Activated CD4-positive, alpha-beta T cell treated with anti-CD3 and anti-CD28 coated beads, Interleukin-2, Interleukin-6, amounts not matched to agents 100 ng/mL and 50 ng/mL, durations not matched to agents 16 hours and 8 hours (primary cell): Measurements from ENCODE around the gene POMT1.
A peak's percentile ranks its signal among the peaks of the same experiment; 100 is the strongest.
"Not testable (repeated sequence)": the region's sequence is repeated elsewhere in the genome, so short reads cannot be mapped to it uniquely, and the experiment has no call there.

ENCODE experiments used
- DNase-seq: peaks from one replicate; pipeline ENCODE4 v3.0.0-alpha.2; 2020

POMT1 gene

DNA sequence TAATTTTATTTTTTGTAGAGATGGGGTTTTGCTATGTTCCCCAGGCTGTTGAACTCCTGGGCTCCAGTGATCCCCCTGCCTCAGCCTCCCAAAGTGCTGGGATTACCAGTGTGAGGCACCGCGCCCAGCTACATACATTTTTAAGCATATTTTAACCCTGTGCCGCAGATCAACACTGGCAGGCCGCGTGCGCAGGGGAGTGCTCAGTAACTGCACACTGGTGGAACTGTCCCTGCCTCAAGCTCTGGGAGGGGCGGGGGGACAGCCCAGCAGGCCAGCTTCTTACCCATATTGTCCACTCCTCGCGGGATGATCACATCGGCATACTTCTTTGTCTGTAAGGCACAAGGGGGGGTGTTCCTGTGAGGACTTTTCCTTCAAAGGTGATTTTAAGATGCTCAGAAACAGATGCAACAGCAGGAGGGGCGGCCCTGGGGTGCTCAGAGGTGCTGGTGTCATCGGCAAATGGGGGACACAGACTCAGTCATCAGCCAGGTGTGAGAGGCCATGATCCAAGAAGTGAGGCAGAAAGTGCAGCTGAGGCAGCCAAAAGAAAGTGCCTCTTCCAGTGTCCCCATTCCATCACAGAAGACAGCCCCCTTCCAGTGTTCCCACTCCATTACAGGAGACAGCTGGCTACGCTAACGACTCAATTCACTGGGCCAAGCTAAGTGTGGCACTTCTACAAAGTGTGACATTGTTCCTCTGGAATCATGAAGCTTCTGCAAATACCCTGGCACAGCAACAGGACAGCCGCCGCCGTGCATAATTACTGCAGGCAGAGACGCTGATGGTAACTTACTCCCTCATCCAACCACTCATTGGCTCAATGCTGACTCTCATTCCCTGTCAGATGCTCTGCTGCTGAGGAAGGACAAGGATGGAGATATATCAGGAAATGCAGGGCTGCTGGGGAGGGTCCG lies 23.2 kb downstream of the POMT1 start:
- DNase-seq = no peak

DNA sequence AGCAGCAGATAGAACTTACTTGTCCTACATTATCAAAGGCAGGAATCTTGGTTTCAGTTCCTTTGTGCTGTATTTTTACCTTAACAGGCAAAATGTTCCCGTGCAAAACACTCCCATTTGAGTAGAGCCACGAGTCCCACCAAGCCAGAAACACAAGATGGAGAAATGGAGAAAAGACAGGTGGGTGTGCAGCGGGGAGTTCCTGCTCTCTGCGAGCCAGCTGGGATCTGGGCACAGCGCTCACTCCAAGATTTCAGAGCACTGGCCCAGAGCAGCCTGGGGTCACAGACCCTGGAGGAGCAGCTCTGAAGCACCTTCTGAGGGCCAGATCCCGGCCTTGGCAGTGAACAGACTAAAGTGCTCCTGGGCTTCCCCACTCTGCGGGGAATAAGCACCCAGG lies 25.5 kb downstream of the POMT1 start:
- DNase-seq = no peak

DNA sequence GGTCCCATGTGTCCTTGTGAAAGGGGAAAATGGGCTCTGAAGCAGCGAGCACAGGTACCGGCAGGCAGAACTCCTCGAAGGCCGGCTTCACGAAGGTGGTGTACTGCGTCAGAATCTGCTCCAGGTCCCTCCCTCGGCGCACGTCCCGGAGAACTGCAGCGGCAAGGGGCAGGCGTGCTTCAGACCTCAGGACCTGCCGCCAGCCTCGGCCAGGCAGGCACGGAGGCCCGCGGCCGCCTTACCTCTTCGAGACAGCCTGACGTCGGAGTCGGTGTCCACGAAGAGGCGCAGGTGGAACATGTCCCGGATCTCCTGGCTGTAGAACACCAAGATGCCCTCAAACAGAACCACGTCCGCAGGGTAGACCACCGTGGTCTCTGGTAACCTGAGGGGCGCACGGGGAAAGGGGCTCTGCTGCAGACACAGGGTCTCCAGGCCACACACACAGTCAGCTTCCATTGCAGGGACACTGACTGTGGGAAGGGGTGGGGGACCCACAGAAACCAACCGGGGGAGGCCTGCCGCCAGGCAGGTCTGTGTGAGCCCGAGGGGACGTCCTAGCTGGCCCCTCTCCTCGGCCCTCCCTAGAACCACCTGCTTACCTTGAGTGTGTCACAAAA lies 26.3 kb downstream of the POMT1 start:
- no peak for DNase-seq

DNA sequence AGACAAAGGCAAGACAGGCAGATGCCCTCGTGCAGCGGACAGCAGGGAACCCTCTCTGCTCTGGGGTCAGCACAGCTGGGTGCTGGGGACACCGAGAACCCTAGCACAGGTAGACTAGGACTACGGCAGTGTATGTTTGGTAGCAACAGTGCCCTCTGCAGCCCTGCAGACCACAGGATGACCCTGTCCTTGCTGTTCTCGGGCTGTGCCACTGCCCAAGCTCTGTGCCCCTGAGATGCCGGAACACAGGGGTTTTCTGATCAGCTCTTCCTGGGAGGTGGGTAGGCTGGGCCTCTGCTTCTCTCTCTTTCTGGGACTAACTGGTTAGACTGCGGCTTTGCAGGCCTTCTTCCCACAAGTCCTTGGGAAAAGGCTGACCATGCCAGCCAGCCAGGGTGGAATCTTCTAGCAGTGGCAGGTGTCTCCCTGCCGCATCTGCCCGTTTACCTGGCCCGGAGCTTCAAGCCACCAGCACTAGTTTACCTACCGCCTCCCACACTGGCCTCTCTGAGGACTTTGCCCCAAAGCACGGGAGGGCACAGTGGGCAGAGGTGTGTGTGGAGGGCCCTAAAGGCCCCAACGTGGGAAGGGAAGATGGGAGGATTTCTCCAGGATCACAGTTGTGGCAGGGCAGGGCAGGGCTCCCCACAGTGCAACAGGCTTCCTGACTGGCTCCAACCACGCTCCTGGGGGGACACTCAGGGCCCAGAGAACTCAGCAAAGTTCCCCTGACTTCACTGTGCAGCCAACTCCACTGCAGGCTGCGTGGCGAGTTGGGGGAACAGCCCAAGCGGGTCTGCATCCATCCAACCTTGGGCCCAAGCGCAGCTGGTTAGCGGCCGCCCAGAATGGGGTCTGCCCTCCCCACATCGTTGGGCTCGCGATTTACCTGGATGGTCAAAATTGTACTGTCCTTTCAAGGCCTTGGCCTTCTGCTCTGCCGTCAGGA lies 27.2 kb downstream of the POMT1 start:
- DNase-seq = no peak

DNA sequence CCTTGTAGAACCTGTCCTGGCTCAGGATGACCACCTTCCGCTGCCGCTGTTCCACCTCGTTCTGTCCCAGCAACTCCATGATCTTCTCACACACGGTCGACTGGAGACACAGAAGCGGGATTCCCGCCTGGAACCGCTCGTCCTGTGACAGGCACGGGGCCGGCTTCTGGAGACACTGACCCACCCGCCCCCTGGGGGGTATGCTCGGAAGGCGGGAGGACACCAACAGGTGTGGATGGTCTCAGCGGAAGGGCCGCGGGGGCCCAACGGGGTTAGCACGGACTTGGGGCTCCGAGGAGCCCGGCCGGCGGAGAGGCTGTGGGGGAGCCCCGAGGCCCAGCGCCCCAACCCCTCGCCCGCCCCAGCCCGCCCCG lies 27.8 kb downstream of the POMT1 start:
- peak; percentile 35 for DNase-seq

DNA sequence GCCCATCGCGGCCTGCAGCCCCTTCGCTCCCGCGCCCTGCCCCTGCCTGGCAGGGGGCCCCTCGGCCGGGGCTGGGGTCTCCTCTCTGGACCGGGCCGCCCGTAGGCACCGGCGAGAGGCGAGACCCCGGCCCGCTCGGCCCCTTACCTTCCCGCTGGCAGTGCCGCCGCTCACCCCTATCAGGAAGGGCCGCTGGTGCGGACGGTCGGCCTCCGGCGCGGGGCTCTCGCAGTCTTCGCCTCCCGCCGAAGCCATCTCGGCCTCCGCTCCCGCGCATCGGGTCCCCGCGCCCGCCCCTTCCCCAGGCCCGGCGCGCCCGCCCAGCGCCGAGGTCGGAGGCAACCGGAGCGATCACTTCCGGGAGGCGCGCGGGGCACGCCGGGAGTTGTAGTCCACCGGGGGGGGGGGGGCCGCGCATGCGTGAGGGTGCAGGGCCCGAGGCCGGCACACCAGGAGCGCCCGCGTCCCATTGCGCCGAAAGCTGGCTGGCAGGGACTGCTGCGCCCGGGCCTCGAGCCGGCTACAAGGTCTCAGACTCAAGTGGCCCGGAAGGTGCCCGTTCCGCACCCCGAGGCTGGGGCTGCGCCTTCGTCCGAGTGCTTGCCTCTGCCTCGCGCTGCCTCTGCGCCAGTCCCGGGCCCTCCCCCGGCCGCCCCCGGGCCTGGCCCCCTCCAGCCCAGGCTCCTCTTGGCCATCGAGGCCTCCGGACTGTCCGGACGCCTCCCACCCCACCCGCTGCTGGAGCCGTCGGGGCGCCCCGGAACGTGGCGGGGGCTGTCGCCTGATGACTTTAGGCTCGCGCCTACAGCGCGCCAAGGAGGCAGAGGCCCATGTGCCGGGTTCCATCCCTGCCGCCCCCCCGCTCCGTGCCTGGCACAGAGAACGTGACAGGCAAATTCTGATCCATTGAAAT lies 28.5 kb downstream of the POMT1 start, which contains the start of gene UCK1:
Gene UCK1, minus strand, starts transcription at position 344 of the 913 bp plus-strand sequence. Its CDS starts 89 bp downstream, at position 255.
- peak; percentile 84 for DNase-seq

DNA sequence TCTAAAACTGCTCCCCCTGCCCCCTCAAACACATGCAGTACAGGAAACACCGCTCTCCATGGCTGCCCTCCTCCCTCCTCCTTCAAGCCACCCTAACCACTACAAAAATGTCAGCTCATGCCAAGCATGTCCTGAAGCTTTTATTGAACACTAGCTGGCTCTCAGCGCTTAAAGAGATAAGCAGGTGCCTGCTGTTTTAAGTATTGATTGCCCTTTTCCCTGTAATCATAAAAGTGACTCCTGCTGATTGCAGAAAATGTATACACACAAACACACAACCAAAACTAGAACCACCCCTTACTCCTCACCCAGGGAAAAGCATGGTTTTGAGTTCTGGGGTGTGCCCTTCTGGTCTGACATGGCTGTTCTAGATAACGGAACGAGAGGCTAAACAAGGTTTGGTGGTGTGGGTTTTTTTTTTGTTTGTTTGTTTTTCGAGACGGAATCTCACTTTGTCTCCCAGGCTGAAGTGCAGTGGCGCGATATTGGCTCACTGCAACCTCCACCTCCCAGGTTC lies 32.1 kb downstream of the POMT1 start:
- no peak for DNase-seq

DNA sequence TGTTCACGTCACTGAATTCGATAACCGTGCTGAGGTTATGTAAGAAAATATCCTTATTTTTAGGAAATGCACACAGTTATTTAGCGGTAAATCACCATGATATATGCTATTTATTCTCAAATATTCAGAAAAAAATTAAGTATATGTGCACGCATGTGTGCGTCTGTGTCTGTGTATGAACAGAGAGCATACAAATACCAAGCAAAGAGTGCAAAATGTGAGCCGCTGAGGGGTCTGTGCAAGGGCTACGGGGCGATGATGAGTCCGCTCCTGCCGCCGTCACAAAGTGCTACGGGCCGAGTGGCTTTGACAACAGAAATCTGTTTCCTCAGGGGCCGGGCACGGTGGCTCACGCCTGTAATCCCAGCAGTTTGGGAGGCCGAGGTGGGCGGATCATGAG lies 35.2 kb downstream of the POMT1 start:
- no peak for DNase-seq

DNA sequence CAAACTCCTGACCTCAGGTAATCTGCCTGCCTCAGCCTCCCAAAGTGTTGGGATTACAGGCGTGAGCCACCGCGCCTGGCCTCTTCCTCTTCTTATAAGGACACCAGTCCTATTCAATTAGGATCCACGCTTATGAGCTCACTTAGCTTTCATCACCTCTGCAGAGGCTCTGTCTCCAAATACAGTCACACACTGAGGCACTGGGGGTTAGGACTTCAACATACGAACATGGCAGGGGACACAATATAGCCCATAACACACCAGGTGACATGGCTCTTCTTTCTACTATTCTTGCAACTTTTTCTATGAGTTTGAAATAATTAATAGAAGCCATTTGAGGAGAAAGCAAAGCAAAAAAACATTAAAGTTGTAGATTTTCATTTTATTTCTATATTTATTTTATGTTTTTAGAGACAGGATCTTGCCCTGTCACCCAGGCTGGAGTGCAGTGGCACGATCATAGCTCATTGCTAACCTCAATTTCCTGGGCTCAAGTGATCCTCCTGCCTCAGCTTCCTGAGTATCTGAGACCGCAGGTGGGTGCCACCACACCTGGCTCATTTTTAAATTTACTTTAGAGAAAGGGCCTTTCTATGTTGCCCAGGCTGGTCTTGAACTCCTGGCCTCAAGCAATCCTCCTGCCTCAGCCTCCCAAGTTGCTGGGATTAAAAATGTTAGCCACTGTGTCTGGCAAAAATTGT lies 36.7 kb downstream of the POMT1 start:
- DNase-seq = no peak

DNA sequence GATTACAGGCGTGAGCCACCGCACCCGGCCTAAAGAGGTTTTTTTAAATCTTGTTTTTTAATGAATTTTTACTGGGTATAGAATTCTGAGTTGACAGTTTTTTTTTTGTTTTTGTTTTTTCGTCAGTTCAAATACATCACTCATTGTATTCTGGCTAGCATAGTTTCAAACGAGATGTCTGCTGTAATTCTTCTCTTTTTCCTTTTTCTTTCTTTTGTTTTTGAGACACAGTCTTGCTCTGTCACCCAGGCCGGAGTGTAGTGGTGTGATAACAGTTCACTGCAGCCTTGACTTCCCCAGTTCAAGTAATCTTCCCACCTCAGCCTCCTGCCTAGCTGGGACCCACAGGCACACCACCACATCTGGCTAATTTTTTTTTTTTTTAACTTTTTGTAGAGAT lies 40.4 kb downstream of the POMT1 start:
- DNase-seq = no peak

DNA sequence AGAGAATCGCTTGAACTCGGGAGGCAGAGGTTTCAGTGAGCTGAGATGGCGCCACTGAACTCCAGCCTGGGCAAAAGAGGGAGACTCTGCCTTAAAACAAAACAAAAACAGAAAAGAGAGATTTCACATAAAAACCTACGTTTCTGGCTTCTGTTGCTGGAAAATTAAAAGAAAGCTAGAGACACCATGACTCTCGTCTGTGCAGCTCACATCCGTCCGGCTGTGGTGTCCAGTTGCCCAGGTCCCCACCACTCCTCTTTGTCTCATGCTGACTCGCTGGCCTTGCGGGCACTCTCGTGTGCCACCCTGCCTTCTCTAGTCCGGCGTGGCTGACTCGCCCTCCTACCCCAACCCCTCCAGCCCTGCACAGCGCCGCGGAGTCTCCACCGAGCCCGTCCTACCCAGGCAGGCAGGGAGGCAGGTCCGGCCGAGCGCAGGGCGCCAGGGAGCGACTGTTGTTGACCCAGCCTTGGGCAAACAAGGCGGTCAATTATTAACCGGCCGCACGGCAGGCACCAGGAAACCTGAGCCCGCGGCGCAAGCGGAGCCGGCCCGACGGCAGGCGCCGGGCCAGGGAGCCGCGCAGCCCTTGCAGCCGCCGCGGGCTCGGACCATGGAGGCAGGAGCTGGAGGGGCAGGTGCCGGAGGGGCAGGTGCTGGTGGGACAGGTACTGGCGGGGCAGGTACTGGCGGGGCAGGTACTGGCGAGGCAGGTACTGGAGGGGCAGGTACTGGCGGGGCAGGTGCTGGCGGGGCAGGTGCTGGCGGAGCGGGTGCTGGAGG lies 42.5 kb downstream of the POMT1 start, which contains the start of gene PRRT1B:
Gene PRRT1B, plus strand, starts transcription at position 521 of the 783 bp plus-strand sequence. Its CDS starts 93 bp downstream, at position 614.
- no peak for DNase-seq

DNA sequence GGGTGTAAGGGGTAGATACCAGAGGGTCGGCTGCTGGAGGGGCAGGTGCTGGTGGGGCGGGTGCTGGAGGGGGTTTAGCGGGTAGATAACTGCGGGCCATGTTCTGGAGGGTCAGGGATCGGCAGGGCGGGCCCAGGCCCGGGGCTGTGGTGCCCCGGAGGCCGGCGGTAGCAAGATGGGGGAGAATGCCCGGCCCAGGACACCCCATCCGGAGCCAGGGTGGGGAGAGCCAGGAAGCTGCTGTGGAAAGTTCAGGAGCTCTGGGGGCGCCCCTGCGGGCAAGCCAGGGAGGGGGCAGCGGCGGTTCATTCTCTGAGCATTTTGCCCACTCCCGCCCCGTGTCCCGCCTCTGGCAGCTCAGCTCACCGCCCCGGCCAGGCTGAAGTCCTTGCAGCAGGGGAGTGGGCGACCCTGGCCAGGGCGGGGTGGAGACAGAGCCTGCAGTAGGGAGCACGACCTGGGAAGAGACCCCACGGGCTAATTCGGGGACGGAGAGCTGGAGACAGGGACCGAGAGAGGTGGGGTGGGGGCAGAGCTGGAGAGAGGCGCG lies 43.1 kb downstream of the POMT1 start:
- DNase-seq = no peak

DNA sequence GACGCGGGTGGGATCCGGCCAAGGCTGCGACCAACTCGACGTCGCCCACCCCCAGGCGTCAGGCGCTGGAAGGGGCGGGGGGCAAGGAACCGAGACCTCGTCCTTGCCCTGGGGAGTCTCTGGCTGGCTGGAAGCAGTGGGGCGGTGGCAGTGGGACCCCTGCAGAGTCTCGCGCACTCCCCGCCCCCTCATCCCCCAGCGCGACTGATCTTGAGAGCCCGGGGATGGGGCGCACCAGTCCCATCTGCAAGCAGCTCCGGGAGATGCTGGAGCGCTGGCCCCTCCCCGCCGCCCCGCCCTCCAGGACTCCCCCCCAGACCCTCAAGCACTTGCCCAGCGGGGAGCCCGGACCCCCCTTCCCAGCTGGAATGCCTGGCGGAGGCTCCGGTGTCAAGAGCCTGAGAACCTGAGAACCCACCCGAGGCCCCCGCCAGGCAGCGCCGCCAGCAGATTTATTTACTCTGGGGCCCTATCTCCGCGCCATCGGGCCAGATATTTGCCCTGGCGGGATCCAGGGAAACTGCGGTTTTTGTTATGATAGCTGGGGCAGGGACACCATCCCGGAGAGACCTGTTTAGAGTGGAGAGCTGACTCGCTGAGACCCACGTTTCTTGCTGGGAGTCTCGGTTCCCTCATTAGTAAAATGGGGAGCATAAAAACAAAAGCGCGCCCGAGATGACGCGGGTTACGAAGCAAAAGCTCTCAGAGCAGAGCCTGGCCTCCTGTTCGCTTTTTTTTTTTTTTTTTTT lies 43.8 kb downstream of the POMT1 start:
- no peak for DNase-seq

DNA sequence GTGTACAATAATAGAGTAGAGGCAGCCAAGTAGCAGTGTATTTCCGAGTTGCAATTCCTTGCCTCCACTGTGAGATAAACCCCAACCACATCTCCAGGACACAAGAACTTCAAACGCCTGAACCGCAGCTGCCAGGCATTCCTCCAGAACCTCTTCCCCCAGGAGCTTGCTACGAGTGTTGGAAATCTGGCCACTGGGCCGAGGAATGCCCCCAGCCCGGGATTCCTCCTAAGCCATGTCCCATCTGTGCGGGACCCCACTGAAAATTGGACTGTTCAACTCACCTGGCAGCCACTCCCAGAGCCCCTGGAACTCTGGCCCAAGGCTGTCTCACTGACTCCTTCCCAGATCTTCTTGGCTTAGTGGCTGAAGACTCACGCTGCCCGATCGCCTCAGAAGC lies 46.5 kb downstream of the POMT1 start:
- not testable (repeated sequence) for DNase-seq

DNA sequence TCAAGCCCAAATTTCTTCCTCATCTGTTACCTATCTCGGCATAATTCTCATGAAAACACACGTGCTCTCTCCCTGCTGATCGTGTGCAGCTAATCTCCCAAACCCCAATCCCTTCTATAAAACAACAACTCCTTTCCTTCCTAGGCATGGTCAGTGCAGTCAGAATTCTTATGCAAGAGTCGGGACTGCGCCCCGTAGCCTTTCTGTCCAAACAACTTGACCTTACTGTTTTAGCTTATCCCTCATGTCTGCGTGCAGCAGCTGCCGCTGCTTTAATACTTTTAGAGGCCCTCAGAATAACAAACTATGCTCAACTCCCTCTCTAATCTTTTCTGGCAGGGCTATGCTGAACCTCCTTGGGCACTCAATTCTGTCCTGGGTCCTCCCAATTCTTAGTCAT lies 47.7 kb downstream of the POMT1 start:
- not testable (repeated sequence) for DNase-seq

DNA sequence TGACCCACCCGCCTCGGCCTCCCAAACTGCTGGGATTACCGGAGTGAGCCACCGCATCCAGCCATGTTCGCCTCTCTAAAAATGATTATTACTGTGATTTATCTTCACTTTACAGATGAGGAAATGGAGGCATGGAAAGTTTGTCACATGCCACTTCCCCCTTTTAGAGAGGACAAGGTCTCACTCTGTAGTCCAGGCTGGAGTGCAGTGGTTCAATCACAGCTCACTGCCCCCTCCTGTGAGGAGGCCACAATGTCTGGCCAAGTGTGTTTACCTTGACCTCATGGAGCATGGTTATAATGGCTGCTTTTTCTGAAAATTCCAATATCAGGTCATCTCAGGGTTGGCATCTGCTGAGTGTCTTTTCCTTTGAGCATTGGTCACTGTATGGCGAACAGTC lies 49.3 kb downstream of the POMT1 start:
- DNase-seq = no peak

DNA sequence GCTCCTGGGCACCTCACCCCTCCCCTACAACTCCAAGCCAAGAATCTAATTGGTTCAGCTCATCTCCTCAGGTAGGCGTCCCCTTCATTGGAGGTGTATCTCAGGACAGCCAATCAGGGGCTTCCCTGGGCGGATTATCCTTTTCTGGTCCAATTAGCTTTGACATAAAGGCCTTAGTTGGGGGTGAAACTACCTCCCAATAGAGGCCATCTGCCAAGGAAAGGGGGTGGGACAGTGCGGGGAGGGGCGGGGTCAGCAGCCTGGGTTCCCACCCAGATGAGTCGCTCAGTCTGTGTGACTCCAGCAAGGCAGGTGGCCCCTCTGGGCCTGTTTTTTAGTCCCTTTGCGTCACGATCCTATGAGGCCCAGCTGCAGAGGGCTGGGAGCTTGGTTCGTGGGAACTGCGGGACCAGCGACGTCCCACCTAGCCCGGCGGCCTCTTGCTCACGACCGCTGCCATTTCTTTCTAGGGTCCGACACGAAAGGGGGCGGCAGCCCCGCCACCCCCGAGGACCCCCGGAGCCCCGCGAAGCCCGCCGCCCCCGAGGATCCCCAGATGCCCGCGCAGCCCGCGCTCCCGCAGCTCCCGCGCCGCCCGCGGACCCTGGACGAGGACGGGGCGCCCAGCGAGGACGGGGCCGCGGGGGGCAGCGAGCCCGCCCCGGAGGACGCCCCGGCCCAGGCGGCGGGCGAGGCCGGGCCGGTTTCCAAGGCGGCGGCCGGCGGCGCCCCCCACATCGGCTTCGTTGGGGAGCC lies 51.5 kb downstream of the POMT1 start:
- DNase-seq = no peak

DNA sequence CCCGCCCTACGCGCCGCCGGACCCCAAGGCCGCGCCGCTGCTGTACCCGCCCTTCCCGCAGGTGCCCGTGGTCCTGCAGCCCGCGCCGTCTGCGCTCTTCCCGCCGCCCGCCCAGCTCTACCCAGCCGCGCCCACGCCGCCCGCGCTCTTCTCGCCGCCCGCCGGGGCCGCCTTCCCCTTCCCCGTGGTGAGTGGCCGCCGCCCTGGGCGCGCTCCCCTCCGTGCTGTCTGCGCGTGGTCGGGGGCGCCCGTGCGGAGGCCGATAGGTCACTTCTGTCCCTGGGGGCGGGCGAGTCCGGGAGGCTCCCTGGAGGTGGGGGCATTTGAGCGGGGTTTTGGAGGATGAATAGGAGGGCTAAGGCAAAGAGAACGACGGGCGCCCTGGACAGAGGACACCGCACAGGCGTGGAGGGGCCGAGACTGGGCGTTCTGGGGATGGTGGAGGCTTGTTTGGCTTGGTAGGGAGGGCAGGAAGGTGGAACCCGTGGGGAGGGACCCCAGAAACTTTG lies 52.2 kb downstream of the POMT1 start:
- DNase-seq = no peak
